ENCODE results near the gene AIPL1. TPM values are rescaled to one million over a fixed set of nuclear protein-coding genes. Genes with fewer than 3 reads are reported as not detected.

AIPL1 gene
- total RNA-seq, 1 donor = not detected

GRCh38 chr17:6423931-6424330 is 11.0 kb downstream of the AIPL1 start:
- DNase-seq (ENCODE audit: low read depth in 2 of 3, low spot score in 2 of 3) = no peak

DNA sequence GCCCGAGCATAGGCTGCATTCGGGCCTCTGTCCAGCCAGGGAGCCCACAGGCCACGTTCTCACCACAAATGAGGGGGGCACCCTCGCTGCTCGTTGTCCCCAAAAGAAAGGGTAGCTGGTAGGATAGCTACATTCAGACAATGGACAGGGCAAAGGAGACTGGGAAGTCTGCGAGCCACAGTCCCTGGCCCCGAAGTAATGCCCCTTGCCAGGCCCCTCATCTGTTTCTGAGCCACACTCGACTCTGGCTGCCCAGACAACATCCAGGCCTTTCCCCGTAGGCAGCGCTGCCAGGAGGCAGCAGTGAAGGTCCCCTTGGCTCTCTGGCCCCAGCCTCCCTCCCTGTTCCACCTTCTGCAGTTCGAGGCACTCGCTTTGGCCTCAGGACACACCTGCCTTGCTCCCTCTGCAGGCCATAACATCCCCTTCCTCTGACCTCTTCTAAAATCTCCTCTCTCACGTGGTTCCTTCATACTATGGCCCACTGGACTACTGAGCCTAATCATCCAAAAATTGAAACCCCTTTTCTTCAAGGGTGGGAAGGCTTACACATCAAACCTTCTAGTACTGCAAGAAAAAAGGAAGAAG is 12.2 kb downstream of the AIPL1 start:
- DNase-seq (ENCODE audit: low read depth in 2 of 3, low spot score in 2 of 3) = no peak

DNA sequence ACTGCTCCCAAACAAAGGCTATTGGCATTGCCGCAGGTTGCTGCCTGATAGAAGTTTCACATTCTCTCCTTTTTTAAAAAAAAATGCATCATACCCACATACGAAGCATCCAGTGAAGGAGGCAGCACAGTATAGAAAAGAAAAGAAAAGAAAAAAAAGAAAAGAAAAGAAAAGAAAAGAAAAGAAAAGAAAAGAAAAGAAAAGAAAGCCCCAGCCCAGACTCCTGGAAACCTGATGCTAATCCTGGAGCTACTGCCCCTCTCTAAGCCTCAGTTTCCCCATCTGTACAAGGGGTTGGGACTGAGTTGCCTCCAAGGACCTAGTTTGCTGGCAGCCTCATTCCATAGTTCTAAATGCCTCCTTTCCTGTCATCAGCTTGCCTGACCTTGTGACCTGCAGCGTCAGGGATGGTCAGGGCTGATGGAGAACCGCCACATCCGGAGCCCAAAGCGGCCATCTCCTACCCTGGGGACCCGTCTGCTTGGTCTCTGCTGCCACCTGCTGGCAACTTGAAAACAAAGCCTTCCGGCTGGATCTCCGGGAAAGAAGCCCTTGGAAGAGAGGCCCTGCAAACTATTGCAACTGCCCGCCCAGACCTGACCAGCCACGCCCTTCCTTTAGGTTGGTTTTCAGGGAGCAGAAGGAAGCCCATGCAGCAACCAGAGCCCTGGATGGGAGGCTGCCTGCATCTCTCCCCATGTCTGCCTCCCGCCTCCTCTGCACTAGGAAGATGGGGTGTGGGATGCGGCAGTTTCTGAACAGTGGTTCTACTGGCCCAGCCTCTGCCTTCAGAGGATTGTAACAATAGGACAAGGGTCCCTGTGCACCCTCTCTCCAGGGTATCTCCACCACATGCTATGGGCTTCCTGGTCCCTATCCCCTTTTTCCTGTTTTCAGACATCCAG is 13.0 kb downstream of the AIPL1 start:
- peak; percentile 46 to 70 (median 59) for DNase-seq (ENCODE audit: low read depth in 2 of 3, low spot score in 2 of 3)

- peak in 1 of 3 donors; percentile 51 for DNase-seq (ENCODE audit: low read depth in 2 of 3, low spot score in 2 of 3)
These were observed 14.7 kb downstream of the AIPL1 start for GRCh38 chr17:6420173-6420641.

DNA sequence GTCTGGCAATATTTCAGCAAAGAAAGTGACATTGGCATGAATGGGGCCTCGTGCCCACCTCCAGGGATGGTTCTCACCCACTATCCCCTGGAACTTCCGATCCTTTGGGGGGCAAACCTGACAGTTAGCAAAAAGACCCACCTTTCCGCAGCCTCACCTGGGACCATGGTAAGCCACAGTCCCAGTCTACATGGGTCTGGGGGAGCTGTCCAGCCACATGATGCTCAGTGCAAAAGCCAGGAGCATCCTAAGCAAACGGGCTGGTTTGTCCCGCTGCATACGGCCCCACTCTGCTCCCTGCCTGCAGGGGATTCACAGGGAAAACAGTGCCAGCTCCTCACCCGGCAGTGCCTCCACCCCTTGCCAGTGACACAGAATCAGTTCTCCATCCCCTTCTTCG is 19.3 kb downstream of the AIPL1 start:
- no peak for DNase-seq (ENCODE audit: low read depth in 2 of 3, low spot score in 2 of 3)

DNA sequence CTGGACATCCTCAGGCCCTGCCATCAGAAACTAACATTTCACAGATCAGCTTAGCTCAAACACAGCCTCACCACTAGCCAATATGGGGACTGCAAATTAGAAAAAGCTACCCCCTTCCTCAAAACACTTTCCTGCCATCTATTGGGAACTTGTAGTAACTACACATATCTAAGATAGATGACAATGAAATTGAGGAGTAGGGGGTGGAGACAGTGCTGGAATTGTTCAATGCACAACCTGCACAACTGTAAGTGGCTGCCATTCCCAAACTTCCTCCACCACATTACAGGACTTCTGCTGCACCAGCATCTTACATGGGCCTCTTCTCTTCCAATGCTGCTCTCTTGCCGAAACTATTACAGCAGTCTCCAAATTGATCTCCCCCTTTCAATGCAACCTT is 21.9 kb downstream of the AIPL1 start:
- DNase-seq (ENCODE audit: low read depth in 2 of 3, low spot score in 2 of 3) = peak in 2 of 3 donors; percentile 12 to 60

- DNase-seq (ENCODE audit: low read depth in 2 of 3, low spot score in 2 of 3) = no peak
These were observed 26.2 kb downstream of the AIPL1 start for GRCh38 chr17:6408735-6409134.

- DNase-seq (ENCODE audit: low read depth in 2 of 3, low spot score in 2 of 3) = no peak
These were observed 26.6 kb downstream of the AIPL1 start for GRCh38 chr17:6408276-6408675.

GRCh38 chr17:6402258-6402657 is 32.7 kb downstream of the AIPL1 start:
- no peak for DNase-seq (ENCODE audit: low read depth in 2 of 3, low spot score in 2 of 3)

- no peak for DNase-seq (ENCODE audit: low read depth in 2 of 3, low spot score in 2 of 3)
These were observed 36.0 kb downstream of the AIPL1 start for GRCh38 chr17:6398955-6399354.

DNA sequence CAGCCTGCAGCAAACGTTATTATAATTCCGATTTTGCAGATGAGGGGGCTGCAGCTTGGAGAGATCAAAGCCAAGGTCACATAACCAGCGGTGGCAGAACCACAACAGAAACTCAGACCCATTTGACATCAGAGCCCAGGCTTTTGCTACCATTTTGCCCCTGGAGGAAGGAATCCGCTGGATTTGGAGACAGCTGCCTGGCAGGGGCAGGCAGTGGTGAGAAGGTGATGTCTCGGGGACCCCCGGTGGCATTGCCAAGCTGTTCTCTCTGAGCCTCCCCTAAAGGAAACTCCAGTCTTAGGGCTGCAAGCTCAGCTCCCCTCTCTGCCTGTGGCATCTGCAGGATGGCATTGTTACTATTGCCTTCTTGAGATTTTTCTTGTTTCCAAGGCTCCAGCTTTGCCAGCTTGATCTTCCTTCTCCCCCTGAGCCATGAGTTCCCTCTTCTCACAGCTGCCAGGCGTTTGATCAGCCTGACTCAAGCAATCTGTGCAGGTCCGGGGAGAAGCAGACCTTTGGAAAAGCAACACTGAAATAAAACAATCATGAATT is 40.8 kb downstream of the AIPL1 start:
- no peak for DNase-seq (ENCODE audit: low read depth in 2 of 3, low spot score in 2 of 3)

- no peak for DNase-seq (ENCODE audit: low read depth in 2 of 3, low spot score in 2 of 3)
These were observed 41.5 kb downstream of the AIPL1 start for GRCh38 chr17:6393351-6393952.

DNA sequence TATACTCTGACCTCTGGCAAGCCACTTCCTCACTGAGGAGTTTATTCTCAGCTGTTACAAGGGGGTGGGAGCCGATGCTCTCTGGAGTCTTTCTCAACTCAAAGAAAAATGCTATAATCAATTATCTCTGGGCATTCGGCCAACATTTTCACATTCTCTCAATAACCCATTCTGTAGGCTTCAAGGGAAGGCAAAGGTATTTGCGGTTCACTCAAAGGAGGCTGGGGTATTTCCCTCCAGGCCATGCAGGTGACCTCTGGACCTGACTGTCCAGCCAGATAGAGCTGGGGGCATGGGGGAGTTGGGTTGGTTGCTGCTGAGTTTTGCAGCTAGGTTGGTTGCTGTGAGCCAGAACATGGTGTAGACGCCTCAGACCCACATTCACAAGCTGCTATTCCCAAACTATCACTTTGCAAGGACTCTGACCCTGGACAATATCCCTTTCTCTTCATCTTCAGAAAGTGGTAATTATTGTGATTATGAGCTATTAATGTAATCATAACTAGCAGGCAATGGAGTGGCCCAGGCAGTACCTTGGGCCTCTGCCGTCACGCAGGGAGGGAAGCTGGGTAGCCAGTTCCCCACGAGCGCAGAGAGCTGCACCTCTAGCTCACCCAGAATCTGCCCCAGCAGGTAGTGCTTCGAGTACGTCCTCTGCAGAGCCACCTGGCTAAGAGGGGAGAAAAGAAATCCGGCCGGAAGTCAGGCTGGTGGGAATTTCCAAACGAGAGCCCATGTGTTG is 42.1 kb downstream of the AIPL1 start:
- DNase-seq (ENCODE audit: low read depth in 2 of 3, low spot score in 2 of 3) = no peak

GRCh38 chr17:6388416-6388815 is 46.5 kb downstream of the AIPL1 start:
- no peak for DNase-seq (ENCODE audit: low read depth in 2 of 3, low spot score in 2 of 3)

- DNase-seq (ENCODE audit: low read depth in 2 of 3, low spot score in 2 of 3) = no peak
These were observed 47.1 kb downstream of the AIPL1 start for GRCh38 chr17:6387858-6388257.

DNA sequence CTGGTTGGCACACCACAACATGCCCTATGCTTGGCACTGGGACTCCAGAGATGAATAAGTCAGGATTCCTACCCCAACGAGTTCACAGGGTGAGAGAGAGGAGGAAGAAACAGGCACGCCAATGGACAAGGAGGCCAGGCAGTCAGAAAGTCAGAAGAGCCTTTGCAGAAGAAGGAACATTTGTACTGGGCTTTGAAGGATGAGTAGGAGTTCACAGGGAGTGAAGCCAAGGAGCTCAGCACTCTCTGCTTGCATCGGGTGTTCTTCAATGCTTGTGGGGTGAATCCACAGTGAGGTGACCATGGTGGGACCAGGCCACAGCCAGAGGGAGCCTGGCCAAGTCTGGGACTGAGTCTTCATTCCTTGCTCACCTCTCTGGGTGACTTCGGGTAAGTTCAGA is 47.5 kb downstream of the AIPL1 start:
- DNase-seq (ENCODE audit: low read depth in 2 of 3, low spot score in 2 of 3) = no peak

DNA sequence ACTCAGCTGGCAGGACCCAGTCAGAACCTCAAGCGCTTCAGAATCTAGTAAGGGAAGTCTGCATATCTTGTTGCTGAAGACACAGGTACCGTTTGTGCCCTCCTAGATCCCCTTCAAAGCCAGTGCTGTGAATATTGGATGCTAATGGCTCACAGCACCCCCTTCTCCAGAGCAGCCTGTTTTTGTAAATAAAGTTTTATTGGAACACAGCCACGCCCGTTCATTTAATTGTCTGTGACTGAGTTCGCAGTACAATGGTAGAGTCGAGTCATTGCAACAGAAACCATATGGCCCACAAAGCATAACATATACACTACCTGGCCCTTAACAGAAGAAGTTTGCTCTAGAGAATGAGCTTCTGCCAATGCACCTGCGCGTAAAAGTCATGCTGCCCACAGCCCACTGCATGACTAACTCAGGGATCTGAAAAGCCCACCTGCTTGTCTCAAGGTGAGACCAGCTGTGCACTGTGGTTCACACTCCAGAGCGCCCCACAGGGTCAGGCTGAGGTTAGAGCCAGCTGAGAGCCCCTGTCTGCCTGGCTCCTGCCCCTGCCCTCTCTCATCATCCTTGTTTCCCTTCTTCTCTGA is 48.8 kb downstream of the AIPL1 start:
- DNase-seq (ENCODE audit: low read depth in 2 of 3, low spot score in 2 of 3) = no peak

DNA sequence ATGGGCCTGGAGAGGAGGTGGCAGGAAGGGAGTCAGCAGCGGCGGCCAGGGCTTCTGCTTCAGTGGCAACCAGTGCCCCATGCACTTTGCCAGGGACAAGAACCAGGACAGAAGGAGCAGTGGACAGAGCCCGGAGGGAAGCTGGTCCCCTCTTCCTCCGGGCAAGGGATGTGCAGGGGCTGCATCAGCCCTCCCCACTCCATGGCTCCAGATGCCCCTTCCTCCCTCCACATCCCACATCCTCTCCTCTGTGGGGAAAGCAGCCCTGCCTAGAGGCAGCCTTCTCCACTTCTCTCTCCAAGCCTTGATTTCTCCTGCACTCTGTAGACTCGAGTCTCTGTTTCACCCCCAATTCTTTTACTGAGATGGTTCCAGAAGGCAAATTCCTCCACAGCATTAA is 50.4 kb downstream of the AIPL1 start:
- DNase-seq (ENCODE audit: low read depth in 2 of 3, low spot score in 2 of 3) = no peak

DNA sequence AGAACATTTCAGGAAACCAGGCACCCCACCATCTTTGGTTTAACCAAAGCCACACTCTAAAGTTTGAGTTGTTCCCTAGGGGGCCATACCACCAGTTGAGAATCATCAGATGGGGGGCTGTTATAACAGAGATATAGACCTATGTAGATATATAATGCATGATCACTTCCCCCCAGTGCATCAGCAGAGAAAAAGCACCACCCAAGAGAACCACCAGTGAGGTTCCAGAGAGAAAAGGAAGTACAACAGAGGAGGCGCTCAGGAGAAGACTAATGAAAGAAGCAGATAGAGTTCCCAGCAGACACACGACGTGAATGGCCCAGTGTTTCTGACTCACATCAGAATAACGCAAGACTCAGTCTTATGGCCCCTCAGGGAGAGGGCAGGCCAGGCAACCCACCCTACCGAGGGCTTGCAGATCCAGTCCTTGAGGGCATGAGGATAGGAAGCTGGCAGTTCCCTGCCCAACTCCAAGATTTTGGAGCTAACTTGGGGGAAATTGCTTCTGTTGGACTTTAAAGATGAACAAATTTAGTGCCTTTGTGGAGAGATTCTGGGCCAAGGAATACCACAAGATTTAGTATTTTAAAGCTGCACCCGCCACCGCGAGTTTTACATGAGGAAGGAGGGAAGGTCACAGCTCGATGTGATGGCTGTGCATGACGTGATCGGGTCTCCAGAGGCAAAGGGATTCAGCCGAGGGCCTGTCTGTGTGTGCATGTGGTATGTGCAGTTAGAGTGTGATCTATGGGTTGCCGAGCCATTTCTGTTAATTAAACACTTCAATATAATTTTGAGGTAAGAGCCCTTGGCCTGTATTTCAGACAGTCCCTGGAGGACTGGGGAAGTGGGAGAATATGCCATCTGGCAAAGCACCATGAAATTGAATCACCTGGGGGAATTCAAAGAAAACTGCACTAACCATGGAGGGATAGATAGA is 53.1 kb downstream of the AIPL1 start:
- DNase-seq (ENCODE audit: low read depth in 2 of 3, low spot score in 2 of 3) = no peak
